HepG2 (cell line): ENCODE data around the gene FCN3. TPM values are rescaled to one million over a fixed set of nuclear protein-coding genes. Genes with fewer than 3 reads are reported as not detected.

ENCODE experiments used
- AFF4 ChIP-seq: sonication (generic); formaldehyde crosslinking; IDR thresholded peaks from 2 replicates; pipeline ENCODE4 v1.4.0; 2020; ENCODE audit warnings: missing genetic modification reagents
- ATF1 ChIP-seq: IDR thresholded peaks from 2 replicates; pipeline ENCODE4 v1.6.1; 2016; ENCODE audit warnings: mild to moderate bottlenecking, control low read depth
- ATF7-NPFF ChIP-seq: sonication (generic); formaldehyde crosslinking; IDR thresholded peaks from 2 replicates; pipeline ENCODE4 v1.8.1; 2023; ENCODE audit warnings: mild to moderate bottlenecking, low read depth, missing genetic modification reagents, moderate library complexity
- CREB3 ChIP-seq: sonication (generic); formaldehyde crosslinking; IDR thresholded peaks from 2 replicates; pipeline ENCODE4 v1.5.0; 2020; ENCODE audit warnings: missing genetic modification reagents
- DPF2 ChIP-seq: sonication (generic); formaldehyde crosslinking; IDR thresholded peaks from 2 replicates; pipeline ENCODE4 v1.4.0; 2020; ENCODE audit warnings: mild to moderate bottlenecking, low read depth, missing genetic modification reagents, borderline replicate concordance
- GPN1 ChIP-seq: sonication (generic); formaldehyde crosslinking; IDR thresholded peaks from 2 replicates; pipeline ENCODE4 v1.5.1; 2020; ENCODE audit warnings: missing genetic modification reagents, borderline replicate concordance
- HCFC1 ChIP-seq: fragments of 150-350 bp; IDR thresholded peaks from 2 replicates; pipeline ENCODE4 v1.6.1; 2014; ENCODE audit warnings: low read depth, low read length
- MBNL3 ChIP-seq: fragments of 250-450 bp; sonication (Bioruptor Pico); conservative IDR thresholded peaks from 2 replicates; pipeline ENCODE4 v1.8.0; 2022; ENCODE audit warnings: mild to moderate bottlenecking, inconsistent platforms
- NFATC3 ChIP-seq: sonication (generic); formaldehyde crosslinking; IDR thresholded peaks from 2 replicates; pipeline ENCODE4 v1.5.1; 2020; ENCODE audit warnings: mild to moderate bottlenecking, missing genetic modification reagents
- NR2F1 ChIP-seq, 2 experiments: fragments of 450-650 bp in 1 of 2; formaldehyde crosslinking in 1 of 2; IDR thresholded peaks; 2 replicates each; pipeline versions ENCODE4 v1.5.0 to v1.6.1; 2016 to 2020; ENCODE audit warnings: mild to moderate bottlenecking in 1 of 2, missing compliant biosample characterization in 1 of 2, missing genetic modification reagents in 1 of 2, moderate library complexity in 1 of 2
- SNAPC4 ChIP-seq: sonication (generic); formaldehyde crosslinking; IDR thresholded peaks from 2 replicates; pipeline ENCODE4 v1.4.0; 2020; ENCODE audit warnings: mild to moderate bottlenecking, missing genetic modification reagents
- THAP7 ChIP-seq: sonication (generic); formaldehyde crosslinking; IDR thresholded peaks from 2 replicates; pipeline ENCODE4 v1.8.1; 2023; ENCODE audit warnings: mild to moderate bottlenecking, missing genetic modification reagents
- TMF1 ChIP-seq: sonication (generic); formaldehyde crosslinking; IDR thresholded peaks from 2 replicates; pipeline ENCODE4 v1.8.1; 2022; ENCODE audit warnings: low read depth, missing genetic modification reagents
- ZBTB21 ChIP-seq: sonication (generic); formaldehyde crosslinking; IDR thresholded peaks from 2 replicates; pipeline ENCODE4 v1.4.0; 2020; ENCODE audit warnings: missing genetic modification reagents
- ZMYM2 ChIP-seq: sonication (generic); formaldehyde crosslinking; IDR thresholded peaks from 2 replicates; pipeline ENCODE4 v1.8.0; 2022; ENCODE audit warnings: mild to moderate bottlenecking, missing genetic modification reagents
- ZNF768 ChIP-seq: sonication (generic); formaldehyde crosslinking; IDR thresholded peaks from 2 replicates; pipeline ENCODE4 v1.4.0; 2020; ENCODE audit warnings: missing genetic modification reagents
- ZNF770 ChIP-seq: sonication (generic); formaldehyde crosslinking; IDR thresholded peaks from 2 replicates; pipeline ENCODE4 v1.5.0; 2020; ENCODE audit warnings: mild to moderate bottlenecking, missing genetic modification reagents
- polyA plus RNA-seq, 8 experiments: library from polyadenylated mRNA; depleted of rRNA in 3 of 8; stranded (reverse) in 7 of 8; unstranded in 1 of 8; fragments of >200 nt; fragmentation: Illumina TruSeq in 4 of 8; extraction: Trizol in 4 of 8; gene quantifications; 2 replicates each; pipeline versions ENCODE4 v1.2.1 to v1.2.3, GENCODE V29; 2011 to 2016; ENCODE audit warnings: low read depth in 4 of 8, missing spikeins in 1 of 8, mixed read lengths in 1 of 8; ENCODE audit not compliant: insufficient read depth in 1 of 8
- total RNA-seq, 5 experiments: library from RNA; depleted of rRNA; stranded (reverse); fragments of >200 nt; fragmentation: Illumina TruSeq; extraction: Trizol; gene quantifications; 2 replicates each; pipeline ENCODE4 v1.2.3, GENCODE V29; 2016; ENCODE audit warnings: low read depth in 1 of 5

Gene FCN3
- total and polyA plus RNA-seq, 2 of the 13 experiments (the other 11 are each of a cell fraction or from before 2014, with no cell fraction given): not detected

GRCh38 chr1:27392096-27392777, 17.6 kb upstream of the FCN3 start, which contains the start of gene GPR3 (continued):
- TF ChIP-seq NFATC3 (CRISPR knock-in tag): no peak
- no peak for TF ChIP-seq AFF4
- TF ChIP-seq ZBTB21 (CRISPR knock-in tag): no peak
- no peak for TF ChIP-seq DPF2
- peak; percentile 54; the same call in 1 of the 2 replicates for TF ChIP-seq ATF7-NPFF (CRISPR knock-in tag)
- no peak for TF ChIP-seq HCFC1
- TF ChIP-seq GPN1 (CRISPR knock-in tag): no peak
- TF ChIP-seq ZNF770 (CRISPR knock-in tag): no peak
- no peak for TF ChIP-seq MBNL3
- no peak for TF ChIP-seq ATF1 (CRISPR knock-in tag)
- no peak for TF ChIP-seq CREB3 (CRISPR knock-in tag)
- TF ChIP-seq SNAPC4: no peak
- no peak for TF ChIP-seq ZMYM2 (CRISPR knock-in tag)
- no peak for TF ChIP-seq ZNF768
- no peak for TF ChIP-seq TMF1
- 0 out of 2 replicates have a peak, but pooled peaks have one; percentile 57 for TF ChIP-seq THAP7 (CRISPR knock-in tag)
- TF ChIP-seq NR2F1 (CRISPR knock-in tag; IDR thresholded peaks at IDR 0.05): no peak
